ENCODE data around the gene VEGFC.

The VEGFC gene

GRCh38 chr4:176778063-176778462 lies 14.7 kb downstream of the VEGFC start:
- FAIRE-seq: no peak
- no peak for DNase-seq (ENCODE audit: insufficient read length, low spot score)
- TF ChIP-seq POU2F2 (IDR thresholded peaks at IDR 0.05; ENCODE audit: low read depth, low read length) (no peak), PAX5 (IDR thresholded peaks at IDR 0.05; ENCODE audit: insufficient read depth, low read length, severe bottlenecking) (no peak), POLR2A (IDR thresholded peaks at IDR 0.05; ENCODE audit: low read depth, low read length) (no peak), SPI1 (IDR thresholded peaks at IDR 0.05; ENCODE audit: low read depth, low read length) (no peak), TAF1 (IDR thresholded peaks at IDR 0.05; ENCODE audit: low read depth, low read length) (no peak), POLR2AphosphoS5 (IDR thresholded peaks at IDR 0.05; ENCODE audit: low read depth, low read length) (no peak)

- TF ChIP-seq POLR2AphosphoS5 (IDR thresholded peaks at IDR 0.05; ENCODE audit: low read depth, low read length) (no peak), SPI1 (IDR thresholded peaks at IDR 0.05; ENCODE audit: low read depth, low read length) (no peak), POLR2A (IDR thresholded peaks at IDR 0.05; ENCODE audit: low read depth, low read length) (no peak), POU2F2 (IDR thresholded peaks at IDR 0.05; ENCODE audit: low read depth, low read length) (no peak), PAX5 (IDR thresholded peaks at IDR 0.05; ENCODE audit: insufficient read depth, low read length, severe bottlenecking) (no peak), TAF1 (IDR thresholded peaks at IDR 0.05; ENCODE audit: low read depth, low read length) (no peak)
- no peak for DNase-seq (ENCODE audit: insufficient read length, low spot score)
- FAIRE-seq: no peak
These were observed 17.4 kb downstream of the VEGFC start for GRCh38 chr4:176775338-176775737.

GRCh38 chr4:176774852-176775251 lies 17.9 kb downstream of the VEGFC start:
- DNase-seq (ENCODE audit: insufficient read length, low spot score): no peak
- FAIRE-seq: no peak
- TF ChIP-seq SPI1 (IDR thresholded peaks at IDR 0.05; ENCODE audit: low read depth, low read length): no peak
- TF ChIP-seq POU2F2 (IDR thresholded peaks at IDR 0.05; ENCODE audit: low read depth, low read length): no peak
- no peak for TF ChIP-seq POLR2A (IDR thresholded peaks at IDR 0.05; ENCODE audit: low read depth, low read length)
- no peak for TF ChIP-seq TAF1 (IDR thresholded peaks at IDR 0.05; ENCODE audit: low read depth, low read length)
- no peak for TF ChIP-seq POLR2AphosphoS5 (IDR thresholded peaks at IDR 0.05; ENCODE audit: low read depth, low read length)
- no peak for TF ChIP-seq PAX5 (IDR thresholded peaks at IDR 0.05; ENCODE audit: insufficient read depth, low read length, severe bottlenecking)

DNA sequence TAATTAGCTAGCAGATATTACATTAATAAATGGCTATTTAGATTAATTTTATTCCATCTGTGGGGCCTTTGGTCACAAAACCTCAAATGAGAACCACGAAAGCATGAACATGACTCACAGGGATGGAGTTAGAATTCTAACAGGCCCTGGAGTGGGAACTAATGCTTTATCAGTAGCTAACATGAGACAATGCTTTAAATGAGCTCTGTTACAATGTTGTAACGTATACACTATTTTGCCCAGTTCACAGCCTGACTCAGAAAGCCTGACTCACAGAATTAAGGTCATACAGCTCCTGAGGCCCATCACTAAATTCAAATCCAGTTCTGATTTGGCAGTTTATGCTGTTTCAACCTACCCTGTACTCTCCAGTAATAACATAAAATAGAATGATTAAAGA lies 23.2 kb downstream of the VEGFC start:
- FAIRE-seq: no peak
- no peak for DNase-seq (ENCODE audit: insufficient read length, low spot score)
- TF ChIP-seq POU2F2 (IDR thresholded peaks at IDR 0.05; ENCODE audit: low read depth, low read length): no peak
- no peak for TF ChIP-seq POLR2AphosphoS5 (IDR thresholded peaks at IDR 0.05; ENCODE audit: low read depth, low read length)
- TF ChIP-seq TAF1 (IDR thresholded peaks at IDR 0.05; ENCODE audit: low read depth, low read length): no peak
- no peak for TF ChIP-seq SPI1 (IDR thresholded peaks at IDR 0.05; ENCODE audit: low read depth, low read length)

- DNase-seq (ENCODE audit: insufficient read length, low spot score) (no peak), FAIRE-seq (no peak)
- no peak for TF ChIP-seq PAX5 (IDR thresholded peaks at IDR 0.05; ENCODE audit: insufficient read depth, low read length, severe bottlenecking)
- no peak for TF ChIP-seq POLR2A (IDR thresholded peaks at IDR 0.05; ENCODE audit: low read depth, low read length)
- TF ChIP-seq SPI1 (IDR thresholded peaks at IDR 0.05; ENCODE audit: low read depth, low read length): no peak
- TF ChIP-seq POLR2AphosphoS5 (IDR thresholded peaks at IDR 0.05; ENCODE audit: low read depth, low read length): no peak
- TF ChIP-seq POU2F2 (IDR thresholded peaks at IDR 0.05; ENCODE audit: low read depth, low read length): no peak
- no peak for TF ChIP-seq TAF1 (IDR thresholded peaks at IDR 0.05; ENCODE audit: low read depth, low read length)
These were observed 25.5 kb downstream of the VEGFC start for GRCh38 chr4:176767183-176767582.

DNA sequence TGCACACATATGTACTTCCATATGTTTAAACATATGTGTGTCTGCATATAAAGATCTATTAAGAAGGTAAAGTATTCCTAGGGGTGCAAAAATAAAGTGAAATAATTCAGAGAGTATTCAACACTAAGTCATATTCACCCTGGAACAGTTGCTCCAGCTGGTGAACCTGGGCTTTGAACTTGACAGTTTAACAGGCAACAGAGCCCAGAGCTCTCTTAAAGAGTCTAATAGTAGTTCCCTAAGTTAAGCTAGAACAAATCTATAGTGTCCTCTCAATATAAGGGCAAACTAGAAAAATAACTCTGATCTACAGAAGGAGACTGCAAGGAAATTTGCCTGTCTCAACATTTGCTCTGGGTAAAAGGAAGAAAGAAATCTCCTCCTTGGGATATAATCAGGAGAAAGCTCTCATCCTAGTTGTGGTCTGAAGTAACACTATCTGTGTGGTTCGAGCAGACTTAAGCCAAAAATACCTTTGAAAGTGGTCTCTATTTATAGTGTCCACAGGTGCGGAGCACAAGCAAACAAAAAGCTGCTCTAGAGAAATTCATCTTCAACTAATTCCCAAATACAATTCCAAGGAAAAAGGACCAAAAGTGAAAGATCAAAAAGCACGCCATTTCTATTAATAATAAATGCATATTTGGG lies 29.9 kb downstream of the VEGFC start:
- no peak for FAIRE-seq
- no peak for TF ChIP-seq SPI1 (IDR thresholded peaks at IDR 0.05; ENCODE audit: low read depth, low read length)
- no peak for TF ChIP-seq PAX5 (IDR thresholded peaks at IDR 0.05; ENCODE audit: insufficient read depth, low read length, severe bottlenecking)
- TF ChIP-seq POLR2AphosphoS5 (IDR thresholded peaks at IDR 0.05; ENCODE audit: low read depth, low read length): no peak
- no peak for TF ChIP-seq TAF1 (IDR thresholded peaks at IDR 0.05; ENCODE audit: low read depth, low read length)
- no peak for TF ChIP-seq POU2F2 (IDR thresholded peaks at IDR 0.05; ENCODE audit: low read depth, low read length)
- TF ChIP-seq POLR2A (IDR thresholded peaks at IDR 0.05; ENCODE audit: low read depth, low read length): no peak
- DNase-seq (ENCODE audit: insufficient read length, low spot score): no peak

DNA sequence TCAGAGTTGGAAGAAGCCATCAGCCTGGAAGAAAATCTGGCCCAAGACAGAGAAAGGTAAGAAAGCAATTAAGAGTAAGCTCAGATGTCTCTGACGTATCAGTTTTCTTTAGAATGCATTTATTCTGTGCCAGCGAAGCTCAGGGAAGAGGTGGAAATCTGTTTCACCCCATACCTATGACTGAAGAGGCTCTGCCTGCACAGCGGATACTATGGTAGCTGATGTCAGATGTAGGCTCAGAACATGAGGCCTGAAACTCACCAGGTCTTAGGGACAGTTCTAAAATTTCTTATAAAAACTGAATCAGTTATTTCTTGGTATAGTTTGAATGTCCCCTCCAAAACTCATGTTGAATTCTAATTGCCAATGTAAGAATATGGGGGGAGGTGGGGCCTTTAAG lies 30.9 kb downstream of the VEGFC start:
- FAIRE-seq: no peak
- no peak for DNase-seq (ENCODE audit: insufficient read length, low spot score)
- no peak for TF ChIP-seq POU2F2 (IDR thresholded peaks at IDR 0.05; ENCODE audit: low read depth, low read length)
- TF ChIP-seq TAF1 (IDR thresholded peaks at IDR 0.05; ENCODE audit: low read depth, low read length): no peak
- no peak for TF ChIP-seq PAX5 (IDR thresholded peaks at IDR 0.05; ENCODE audit: insufficient read depth, low read length, severe bottlenecking)
- TF ChIP-seq POLR2A (IDR thresholded peaks at IDR 0.05; ENCODE audit: low read depth, low read length): no peak
- no peak for TF ChIP-seq SPI1 (IDR thresholded peaks at IDR 0.05; ENCODE audit: low read depth, low read length)
- TF ChIP-seq POLR2AphosphoS5 (IDR thresholded peaks at IDR 0.05; ENCODE audit: low read depth, low read length): no peak

DNA sequence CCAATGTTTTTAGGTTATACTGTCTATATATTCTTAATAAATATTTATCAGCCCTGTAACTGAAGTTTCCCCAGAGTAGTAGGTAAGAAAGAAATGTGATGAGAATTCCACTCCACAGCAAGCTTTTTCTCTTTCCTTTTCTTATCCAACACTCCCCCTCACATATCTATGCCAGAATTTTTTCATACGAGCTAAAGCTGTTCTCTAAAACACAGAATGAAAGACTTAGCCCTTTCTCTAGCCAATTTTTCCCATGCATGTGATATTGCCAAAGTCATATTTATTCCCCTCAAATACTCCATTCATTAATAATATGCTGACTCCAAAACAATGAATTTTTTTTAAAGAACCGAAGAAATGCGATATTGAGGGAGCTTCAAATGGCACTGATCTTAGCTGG lies 32.3 kb downstream of the VEGFC start:
- no peak for FAIRE-seq
- TF ChIP-seq POU2F2 (IDR thresholded peaks at IDR 0.05; ENCODE audit: low read depth, low read length): no peak
- TF ChIP-seq SPI1 (IDR thresholded peaks at IDR 0.05; ENCODE audit: low read depth, low read length): no peak
- no peak for TF ChIP-seq TAF1 (IDR thresholded peaks at IDR 0.05; ENCODE audit: low read depth, low read length)
- no peak for TF ChIP-seq POLR2A (IDR thresholded peaks at IDR 0.05; ENCODE audit: low read depth, low read length)
- TF ChIP-seq PAX5 (IDR thresholded peaks at IDR 0.05; ENCODE audit: insufficient read depth, low read length, severe bottlenecking): no peak
- TF ChIP-seq POLR2AphosphoS5 (IDR thresholded peaks at IDR 0.05; ENCODE audit: low read depth, low read length): no peak
- DNase-seq (ENCODE audit: insufficient read length, low spot score): no peak

- FAIRE-seq (no peak), DNase-seq (ENCODE audit: insufficient read length, low spot score) (no peak)
- TF ChIP-seq TAF1 (IDR thresholded peaks at IDR 0.05; ENCODE audit: low read depth, low read length) (no peak), POU2F2 (IDR thresholded peaks at IDR 0.05; ENCODE audit: low read depth, low read length) (no peak), POLR2AphosphoS5 (IDR thresholded peaks at IDR 0.05; ENCODE audit: low read depth, low read length) (no peak), POLR2A (IDR thresholded peaks at IDR 0.05; ENCODE audit: low read depth, low read length) (no peak), SPI1 (IDR thresholded peaks at IDR 0.05; ENCODE audit: low read depth, low read length) (no peak), PAX5 (IDR thresholded peaks at IDR 0.05; ENCODE audit: insufficient read depth, low read length, severe bottlenecking) (no peak)
These were observed 34.0 kb downstream of the VEGFC start for GRCh38 chr4:176758731-176759130.

- TF ChIP-seq POU2F2 (IDR thresholded peaks at IDR 0.05; ENCODE audit: low read depth, low read length) (no peak), POLR2AphosphoS5 (IDR thresholded peaks at IDR 0.05; ENCODE audit: low read depth, low read length) (no peak), PAX5 (IDR thresholded peaks at IDR 0.05; ENCODE audit: insufficient read depth, low read length, severe bottlenecking) (no peak), TAF1 (IDR thresholded peaks at IDR 0.05; ENCODE audit: low read depth, low read length) (no peak), POLR2A (IDR thresholded peaks at IDR 0.05; ENCODE audit: low read depth, low read length) (no peak)
- DNase-seq (ENCODE audit: insufficient read length, low spot score) (no peak), FAIRE-seq (no peak)
These were observed 34.4 kb downstream of the VEGFC start for GRCh38 chr4:176758323-176758722.

Data from GM12891 (cell line).